Stimulated activated CD8-positive, alpha-beta memory T cell treated with anti-CD3 and anti-CD28 coated beads, Interleukin-4, amount 100 ng/mL, for 48 hours (primary cell): ENCODE results near the gene SOX8.

Experiments used
- DNase-seq: peaks from one replicate; pipeline ENCODE4 v3.0.0-alpha.2; 2020

The SOX8 gene

DNA sequence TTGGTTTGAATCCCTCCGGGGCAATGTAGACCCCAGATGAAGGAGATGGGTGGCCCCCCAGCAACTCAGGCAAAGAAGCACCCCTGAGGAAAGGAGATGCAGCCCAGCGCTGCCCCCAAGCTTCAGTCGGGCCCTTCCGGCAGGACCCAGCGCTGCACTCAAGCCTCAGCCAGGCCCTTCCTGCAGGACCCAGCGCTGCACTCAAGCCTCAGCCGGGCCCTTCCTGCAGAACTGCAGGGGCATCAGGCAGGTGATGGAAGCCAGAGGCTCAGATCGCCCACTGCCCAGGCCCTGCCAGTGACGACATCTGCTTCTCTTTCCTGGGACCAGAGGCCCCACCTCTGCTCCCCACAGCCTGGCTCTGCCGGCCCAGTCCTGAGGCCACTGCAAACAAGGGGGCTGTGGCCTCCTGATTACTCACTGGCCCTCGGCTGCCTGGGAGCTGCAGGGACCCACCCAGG is 7.8 kb downstream of the SOX8 start:
- no peak for DNase-seq

DNA sequence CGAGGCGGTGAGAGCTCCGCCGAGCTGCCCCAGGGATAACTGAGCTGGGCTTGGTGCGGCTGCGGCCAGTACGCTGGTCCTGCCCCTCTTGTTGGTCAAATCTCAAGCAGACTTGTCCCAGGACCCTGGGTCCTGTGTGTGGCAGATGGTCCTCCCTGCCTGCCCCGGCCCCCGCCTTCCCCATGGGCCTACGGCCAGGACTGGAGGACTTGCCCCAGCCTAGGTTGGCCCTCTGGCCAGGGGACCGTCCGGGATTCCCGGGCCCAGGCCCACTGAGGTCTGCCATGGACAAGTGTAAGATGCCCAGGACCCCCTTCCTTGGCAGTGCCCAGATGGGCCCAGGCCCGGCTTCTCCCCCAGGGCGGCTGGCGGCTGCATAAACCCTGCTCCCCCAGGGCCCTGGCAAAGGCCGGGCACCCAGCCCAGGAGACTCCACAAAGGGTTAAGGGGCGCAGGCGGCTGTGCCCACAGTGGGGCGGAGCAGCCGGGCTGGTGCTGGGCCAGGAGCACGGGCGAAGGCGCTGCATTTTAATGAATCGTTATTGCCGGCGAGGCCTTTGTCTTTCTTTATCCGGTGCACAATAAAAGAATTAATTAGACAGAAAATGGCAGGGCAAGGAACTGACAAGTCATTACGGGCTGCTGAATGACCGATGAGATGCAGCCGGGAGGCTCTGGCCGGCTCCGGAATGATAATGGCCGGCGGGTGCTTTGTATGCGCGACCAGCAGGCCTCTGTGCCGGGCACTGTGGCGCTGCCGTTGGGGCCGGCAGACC is 9.1 kb downstream of the SOX8 start:
- no peak for DNase-seq

DNA sequence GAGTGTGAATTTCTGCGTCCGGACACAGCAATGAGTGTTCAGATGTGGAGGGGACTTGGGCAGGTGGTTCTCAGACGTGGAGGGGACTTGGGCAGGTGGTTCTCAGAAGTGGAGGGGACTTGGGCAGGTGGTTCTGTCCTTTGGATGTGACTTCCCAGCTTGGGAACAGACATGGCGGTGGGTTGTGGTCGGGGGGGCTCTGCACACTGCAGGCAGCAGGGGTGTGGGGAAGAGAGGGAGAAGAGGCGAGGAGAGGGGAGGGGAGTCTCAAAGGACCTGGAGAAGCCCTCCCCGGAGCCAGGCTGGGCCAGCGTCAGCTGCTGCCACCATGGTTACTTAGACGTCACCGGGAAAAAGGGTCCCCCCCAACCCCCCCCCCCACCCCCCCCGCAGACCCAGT is 9.8 kb downstream of the SOX8 start:
- DNase-seq, result no peak

DNA sequence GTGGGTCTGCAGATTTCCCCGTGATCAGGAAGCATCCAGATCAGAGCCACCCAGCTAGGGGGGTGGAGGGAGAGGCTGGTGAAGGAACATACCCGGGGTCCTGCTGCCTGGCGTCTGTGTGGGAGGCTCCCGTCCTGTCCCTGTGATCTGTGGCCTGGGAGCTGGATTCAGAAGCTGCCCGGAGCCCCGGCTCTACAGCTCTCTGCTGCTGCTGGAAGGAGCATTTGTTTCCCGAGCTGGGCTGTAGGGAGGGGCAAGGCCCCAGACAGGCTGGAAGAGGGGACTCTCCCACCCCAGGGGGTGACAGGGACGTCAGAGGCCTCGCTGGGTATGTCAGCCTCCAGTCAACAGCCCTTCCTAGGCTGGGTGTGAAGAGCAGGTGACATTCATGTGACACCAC is 10.2 kb downstream of the SOX8 start:
- DNase-seq, result no peak

DNA sequence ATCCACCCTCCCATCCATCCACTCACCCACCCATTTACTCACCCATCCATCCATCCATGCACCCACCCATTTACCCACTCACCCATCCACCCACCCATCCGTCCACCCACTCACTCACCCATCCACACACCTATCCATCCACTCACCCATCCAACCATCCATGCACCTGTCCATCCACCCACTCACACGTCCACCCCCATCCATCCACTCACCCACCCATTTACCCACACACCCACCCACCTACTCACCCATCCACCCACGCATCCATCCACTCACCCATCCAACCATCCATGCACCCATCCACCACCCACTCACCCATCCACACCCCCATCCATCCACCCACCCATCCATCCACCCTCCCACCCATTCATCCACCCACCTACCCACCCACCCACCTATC is 12.2 kb downstream of the SOX8 start:
- no peak for DNase-seq

DNA sequence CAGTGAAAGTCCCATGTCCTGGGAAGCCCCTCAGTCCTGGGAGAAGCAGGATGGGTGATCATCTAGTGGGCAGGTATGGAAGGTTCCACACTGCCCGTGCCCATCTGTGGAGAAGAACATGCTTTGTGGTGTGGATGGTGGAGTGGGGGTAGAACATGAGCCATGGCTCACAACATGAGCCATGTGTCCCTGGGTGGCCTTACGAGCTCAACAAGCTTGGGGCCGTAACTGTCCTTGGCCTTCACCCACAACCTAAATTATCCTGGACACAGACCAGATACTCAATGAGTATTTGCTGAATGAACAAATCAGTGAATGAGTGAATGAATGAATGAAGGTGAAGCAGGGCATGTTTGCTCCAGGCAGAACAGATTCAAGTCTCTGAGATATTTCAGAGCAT is 13.5 kb downstream of the SOX8 start:
- DNase-seq, result no peak

DNA sequence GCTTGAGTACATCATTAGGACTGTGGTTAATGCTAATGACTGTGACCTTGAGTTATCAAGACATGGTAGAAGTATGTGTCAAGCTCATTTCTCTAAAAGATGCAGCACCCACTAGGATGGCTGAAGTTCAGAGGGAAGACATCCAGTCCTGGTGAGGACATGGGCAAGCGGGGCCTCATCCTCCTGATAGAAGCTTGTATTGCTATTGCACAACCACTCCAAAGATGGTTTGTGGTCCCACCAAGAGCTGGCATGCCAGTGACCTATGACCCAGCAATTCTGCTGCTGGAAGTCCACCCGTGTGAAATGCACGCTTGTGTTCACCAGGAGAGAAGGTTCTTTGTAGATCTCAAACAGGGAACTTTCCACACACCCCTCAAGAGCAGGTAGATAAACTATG is 14.2 kb downstream of the SOX8 start:
- no peak for DNase-seq

DNA sequence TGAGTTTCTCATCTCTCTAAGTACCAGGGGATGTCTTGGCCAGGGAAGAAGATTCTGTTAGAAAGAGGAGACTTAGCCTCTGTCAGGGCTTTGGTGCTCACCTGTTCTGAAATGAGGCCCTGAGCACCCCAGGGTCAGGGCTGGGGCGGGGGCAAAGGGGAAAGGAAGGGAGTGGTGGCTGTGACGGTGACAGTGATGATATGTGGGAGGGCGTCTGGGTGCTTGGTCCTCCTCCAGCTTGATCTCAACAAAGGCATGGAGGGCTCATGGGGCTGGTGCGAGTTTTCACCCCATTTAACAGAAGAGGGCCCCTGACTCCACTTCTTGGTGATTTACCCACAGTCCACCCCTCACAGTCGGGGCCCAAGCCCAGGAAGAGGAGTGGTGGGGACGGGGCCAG is 15.1 kb downstream of the SOX8 start:
- DNase-seq, result no peak

DNA sequence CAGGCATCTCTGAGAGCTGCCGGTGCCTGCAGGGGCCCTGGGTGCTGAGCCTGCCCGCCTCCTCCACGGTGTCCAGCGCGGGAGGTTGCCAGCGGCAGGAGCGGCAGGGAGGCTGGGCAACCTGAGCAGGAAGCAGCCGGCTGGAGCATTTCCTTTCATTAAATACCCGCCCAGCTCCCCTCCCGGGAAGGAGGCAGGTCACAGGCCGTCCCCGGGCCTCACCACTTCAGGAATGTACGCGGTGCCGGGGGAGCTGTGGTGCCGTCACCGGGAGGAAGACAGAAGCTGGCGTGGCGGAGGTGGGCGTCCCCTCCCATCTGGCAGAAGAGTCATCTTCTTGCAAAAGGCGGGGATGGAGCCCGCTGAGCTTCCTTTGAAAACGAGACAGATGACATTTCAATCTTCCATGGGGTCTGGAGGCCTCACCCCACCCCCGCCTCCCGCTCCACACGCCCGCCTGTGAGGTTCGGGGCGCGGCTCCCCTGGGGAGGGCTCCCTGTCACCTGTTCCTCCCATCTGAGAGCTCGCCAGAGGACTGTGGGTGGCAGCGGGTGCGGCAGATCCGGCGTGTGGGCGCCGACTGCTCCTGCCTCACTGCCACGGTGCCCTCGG is 16.0 kb downstream of the SOX8 start:
- peak; percentile 73 for DNase-seq

DNA sequence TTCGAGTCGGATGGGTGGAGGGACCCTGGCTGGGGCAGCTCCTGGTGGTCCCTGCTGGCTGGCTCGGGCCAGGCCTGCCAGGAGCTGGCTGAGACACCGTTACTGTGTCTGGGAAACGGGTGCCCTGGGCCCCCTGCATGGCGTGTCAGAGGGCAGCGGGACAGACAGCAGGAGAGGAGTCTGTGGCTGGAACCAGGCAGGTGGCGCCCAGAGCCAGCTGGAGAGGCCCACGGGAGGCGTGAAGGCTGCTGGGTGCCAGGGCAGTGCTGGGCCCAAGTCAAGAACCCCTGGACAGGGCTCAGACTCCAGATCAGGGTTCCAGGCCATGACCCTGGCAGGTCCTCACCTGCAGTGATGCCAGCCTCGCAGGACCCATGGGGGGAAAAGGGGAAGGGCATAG is 16.6 kb downstream of the SOX8 start:
- no peak for DNase-seq

DNA sequence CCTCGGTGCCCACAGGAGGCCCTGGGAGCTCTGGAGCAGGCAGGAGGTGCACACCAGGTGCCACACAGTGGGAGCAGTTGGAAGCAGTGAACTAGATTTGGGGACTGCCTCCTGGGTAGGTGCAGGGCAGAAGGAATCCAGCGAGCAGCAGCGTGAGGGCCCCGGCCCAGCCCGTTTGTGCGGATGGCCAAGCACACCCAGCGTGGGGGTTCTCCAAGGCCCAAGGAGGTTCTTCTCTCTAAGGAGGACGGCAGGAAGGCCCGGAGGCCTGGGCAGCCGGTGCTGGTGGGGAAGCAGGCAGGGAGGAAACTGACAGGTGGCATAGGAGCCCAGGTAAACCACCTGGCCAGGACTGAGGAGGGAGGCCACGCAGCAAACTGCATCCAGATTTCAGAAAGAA is 17.0 kb downstream of the SOX8 start:
- no peak for DNase-seq

DNA sequence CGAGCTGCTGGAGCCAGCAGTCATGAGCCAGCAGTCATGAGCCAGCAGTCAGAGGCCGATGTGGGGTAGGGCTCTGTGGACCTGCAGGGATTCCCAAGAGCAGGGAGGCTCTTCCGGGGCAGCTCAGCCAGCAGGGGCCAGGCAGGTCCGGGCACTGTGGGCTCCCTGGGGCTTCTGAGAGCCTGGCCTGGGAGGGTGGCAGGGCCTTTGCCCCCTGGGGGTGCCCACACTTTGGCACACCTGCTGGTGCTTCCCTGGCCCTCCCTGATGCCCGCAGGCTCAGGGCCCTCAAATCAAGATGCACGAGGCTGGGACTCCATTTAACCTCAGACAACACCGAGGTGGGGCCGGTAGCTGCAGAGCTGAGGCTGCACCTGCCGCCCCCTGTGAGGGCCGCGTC is 18.1 kb downstream of the SOX8 start:
- no peak for DNase-seq

DNA sequence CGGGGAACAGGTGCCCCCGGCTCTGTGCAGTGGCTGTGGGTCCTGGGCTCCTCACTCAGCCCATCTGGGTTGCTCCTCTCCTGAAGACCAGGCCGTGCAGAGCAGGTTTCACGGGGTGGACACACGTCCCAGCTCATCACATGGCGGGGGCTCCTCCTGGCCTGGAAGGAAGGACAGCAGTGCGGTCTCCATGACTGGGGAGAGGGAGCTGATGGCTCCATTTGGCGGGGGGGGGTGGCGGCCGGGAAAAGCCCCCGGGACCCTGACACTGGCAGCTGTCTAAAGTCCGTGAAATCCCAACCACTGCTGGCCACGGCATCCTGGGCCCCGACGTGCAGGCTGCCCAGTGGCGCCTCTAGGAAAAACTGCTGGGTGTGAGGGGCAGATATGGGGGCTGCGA is 19.0 kb downstream of the SOX8 start:
- DNase-seq, result no peak

DNA sequence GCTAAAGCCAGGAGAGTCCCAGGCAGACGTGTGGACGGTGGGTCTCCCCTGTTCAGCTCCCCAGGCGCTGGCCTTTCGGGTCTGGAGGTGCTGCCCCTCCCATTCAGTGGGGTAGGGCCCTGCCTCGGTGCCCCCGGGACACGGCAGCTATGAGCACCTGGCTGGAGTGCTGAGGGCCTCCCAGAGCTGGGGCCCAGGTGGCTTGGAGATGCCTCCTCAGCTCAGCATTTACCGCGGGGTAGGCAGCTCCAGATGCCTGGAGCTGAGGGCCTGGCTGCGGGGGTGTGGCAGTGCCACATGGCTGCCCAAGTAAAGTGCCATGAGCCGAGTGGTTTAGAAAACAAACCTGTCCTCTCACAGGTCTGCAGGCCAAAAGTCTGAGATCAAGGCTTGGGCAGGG is 19.5 kb downstream of the SOX8 start:
- DNase-seq, result no peak

DNA sequence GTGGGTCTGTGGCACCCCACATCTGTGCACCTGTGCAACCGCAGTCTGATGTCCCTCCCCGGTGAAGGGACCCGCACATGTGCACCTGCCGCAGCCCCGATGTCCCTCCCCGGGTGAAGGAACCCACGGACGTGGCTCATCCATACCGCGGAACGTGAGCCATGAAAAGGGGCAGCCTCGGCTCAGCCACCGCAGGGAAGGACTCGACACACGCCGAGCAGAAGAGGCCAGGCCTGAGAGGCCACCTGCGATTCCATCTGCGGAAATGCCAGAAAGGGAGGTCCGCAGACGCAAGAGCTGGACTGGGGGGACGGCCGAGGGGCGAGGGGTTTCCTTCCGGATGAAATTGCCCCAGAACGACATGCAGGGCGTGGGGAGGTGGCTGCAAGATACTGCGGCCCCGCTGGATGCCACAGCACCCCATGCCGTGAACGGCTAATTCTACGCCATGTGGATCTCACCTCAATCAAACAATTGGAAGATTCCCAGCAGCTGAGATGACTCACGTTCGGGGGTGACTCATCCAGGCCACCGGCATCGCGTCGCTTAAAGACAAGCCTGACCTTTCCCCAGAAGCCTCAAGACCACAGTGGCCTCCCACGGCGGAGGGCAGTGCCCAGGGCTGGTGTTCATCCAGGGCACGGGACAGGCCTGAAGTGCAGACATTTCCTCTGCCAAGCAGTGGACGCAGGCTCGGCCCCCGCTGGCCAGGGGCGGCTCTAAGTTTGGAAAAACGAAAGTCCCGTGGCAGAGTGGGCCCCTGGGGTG is 21.0 kb downstream of the SOX8 start:
- DNase-seq, result peak; percentile 89

DNA sequence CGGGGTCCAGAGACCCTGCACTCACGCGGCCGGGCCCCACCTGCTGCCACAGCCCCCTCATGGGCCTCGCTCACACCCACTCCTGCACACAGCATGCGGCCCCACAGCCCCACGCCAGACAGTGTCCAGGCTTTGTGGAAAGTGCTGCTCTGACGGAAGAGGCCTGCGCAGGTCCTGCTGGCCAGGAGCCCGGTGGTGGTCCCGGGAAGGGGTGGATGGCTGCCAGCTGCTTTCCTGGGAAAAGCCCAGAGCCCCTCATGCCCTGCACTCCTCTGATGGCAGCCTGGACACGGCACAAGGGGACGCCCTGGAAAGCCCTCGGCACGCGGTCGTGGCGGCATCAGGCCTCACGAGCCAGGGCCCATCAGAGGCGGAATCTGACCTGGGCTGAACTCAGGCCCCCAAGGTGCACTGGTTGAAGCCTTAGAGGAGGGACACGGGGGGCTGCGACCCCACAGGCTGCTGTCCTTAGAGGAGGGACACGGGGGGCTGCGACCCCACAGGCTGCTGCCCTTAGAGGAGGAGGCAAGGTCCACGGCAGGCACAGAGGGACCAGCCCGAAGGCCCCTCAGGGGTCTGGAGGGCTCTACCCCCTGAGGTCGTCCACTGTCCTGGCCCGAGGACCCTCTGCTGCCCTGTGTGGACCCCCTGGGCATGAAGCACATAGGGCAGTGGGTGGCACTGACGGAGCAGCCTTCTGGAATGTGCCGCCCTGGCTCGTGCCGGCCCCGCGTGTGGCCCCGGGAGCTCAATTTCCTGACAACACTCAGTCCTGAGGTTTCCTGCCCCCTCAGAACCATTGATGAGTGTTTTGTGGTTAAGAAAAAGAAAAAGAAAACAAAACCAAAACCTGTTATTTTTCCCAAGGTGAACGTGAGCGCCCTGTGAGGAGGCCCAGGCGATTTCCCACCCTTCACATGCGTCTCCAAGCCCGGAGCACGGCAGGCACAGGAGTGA is 22.1 kb downstream of the SOX8 start:
- DNase-seq, result peak; percentile 70

DNA sequence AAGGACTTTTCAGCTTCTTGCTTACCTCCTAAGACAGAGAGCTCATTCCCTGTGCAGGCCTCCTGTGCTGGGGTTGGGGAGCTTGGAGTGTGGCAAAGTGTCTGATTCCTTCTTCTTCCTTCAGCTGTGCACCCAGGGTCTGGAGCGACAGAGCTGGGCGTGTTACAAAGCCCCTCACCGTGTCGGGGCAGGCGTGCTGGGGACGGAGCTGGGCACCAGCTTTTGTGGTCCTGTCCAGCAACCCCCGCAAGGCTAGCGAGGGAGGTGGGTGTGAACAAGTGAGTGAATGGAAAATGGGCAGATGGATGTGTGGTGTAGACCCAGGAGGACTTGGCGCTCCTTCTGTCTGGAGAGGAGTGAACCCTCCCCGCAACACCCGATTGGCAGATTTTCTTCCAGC is 23.7 kb downstream of the SOX8 start:
- DNase-seq, result no peak

DNA sequence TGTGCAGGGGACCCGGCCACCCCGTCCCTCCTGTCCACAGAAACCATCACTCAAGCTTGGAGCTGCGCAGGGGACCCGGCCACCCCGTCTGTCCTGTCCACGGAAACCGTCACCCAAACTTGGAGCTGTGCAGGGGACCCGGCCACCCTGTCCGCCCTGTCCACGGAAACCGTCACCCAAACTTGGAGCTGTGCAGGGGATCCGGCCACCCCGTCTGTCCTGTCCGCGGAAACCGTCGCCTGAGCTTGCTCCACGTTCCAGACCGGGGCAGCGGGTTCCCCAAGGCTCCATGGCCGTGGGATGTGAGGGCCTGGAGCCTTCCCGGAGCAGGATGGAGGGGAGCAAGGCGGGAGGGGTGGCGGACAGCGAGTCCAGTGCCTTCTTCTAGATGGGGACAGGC is 25.2 kb downstream of the SOX8 start:
- DNase-seq, result no peak

DNA sequence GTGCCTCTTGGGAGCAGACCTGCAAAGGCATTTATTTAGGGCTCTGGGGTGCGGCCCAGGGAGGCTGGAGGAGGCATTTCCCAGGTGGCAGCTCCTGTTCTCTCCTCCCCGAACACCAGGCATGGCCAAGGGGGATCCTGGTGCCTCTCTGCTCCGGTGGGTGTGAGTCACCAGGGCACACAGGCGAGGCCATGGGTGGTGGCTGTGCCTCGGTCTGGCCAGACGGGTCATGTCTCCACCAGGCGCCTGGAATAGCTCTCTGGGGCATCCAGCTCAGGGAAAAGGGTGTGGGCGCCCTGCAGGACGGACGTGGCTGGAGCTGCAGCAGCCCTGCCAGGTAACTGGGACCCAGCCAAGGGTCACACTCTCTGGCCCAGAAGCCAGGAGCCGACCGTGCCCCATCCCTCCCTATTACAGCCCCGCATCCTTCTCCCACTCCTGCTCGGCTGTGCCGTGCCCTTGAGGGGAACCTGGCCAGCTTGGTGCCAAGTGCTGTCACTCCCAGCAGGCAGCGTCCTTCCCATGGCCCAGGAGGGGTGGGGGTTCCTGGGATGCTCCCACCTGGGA is 25.8 kb downstream of the SOX8 start:
- DNase-seq, result no peak

DNA sequence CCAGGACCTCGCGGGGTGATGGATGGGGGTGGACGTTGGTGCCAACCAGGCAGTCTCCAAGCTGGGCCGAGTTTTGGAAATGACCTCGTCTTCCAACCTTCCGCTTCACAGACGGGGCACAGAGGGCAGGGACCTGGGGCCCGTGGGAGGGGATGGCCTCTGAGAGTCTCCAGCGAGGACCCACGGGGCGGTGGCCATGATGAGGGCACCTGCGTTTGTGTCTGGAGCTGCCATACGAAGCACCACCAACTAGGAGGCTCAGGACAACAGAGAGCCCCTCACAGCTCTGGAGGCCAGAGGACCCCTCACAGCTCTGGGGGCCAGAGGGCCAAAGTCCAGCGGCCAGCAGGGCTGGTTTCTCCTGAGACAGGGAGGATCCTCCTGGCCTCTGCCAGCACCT is 26.5 kb downstream of the SOX8 start:
- DNase-seq, result no peak

DNA sequence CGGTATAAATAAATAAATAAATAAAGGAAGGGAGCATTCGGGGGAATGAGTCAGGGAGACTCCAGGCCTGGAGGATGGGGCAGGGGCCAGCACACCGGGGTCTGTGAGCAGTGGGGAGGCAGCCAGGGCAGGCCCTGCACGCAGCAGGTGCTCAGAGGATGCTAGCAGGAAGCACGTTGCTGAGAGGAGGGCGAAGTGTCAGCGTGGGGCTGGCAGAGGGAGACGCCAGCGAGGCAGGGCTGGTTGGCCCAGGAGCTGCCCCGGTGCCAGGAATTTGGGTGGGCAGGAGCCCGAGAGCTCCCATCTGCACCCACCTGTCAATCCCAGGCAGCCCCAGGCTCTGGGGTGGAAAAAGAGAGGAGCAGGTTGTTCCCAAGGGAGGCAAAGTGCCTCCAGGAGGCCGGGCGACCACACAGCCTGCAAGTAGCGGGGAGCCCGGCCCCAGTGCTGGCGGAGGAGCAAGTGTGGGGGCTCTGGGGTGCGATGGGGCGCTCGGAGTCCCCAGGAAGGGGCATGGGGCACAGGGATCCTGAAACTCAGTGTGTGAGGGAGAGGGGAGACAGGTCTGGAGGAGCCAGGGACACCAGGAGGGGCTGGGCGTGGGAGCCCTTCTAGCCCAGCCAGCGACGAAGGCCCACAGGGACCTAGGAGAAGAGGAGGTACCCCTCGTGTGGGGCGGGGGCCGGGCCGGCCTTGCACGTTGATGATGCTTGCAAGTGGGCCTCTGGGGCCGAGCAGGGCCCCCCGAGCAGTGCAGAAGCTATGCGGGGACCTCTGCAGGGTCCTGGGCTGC is 28.0 kb downstream of the SOX8 start:
- no peak for DNase-seq

DNA sequence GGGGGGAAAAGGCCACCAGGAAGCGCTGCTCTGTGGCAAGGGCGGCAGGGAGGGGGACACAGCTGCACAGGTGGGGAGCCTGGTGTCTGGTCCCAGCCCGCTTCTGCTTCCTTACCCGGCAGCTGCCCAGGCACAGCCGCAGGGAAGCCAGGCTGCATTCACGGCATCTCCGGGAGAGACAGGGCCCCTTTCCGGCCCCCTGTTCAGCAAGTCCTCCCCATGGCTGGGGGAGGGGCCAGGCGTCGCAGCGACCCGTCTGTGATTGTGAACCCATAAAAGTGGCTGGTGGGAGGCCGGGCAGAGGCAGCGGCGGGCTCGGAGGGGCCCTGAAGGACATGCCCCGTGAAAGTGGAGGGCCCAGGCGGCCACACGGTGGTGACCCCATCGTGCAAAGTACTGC is 28.7 kb downstream of the SOX8 start:
- no peak for DNase-seq
